ENCODE measurements around the gene CTSE. TPM values are rescaled to one million over a fixed set of nuclear protein-coding genes. Genes with fewer than 3 reads are reported as not detected.
A peak's percentile ranks its signal among the peaks of the same experiment; 100 is the strongest.

Gene CTSE
- total RNA-seq, 2 experiments from 2014 or later: not detected

- POLR2A ChIA-PET: no interaction called here
- no peaks in the 10 kb centered on the region for H3K4me1 Mint-ChIP-seq (ENCODE audit: low read depth)
These were observed 56.0 kb downstream of the CTSE start for GRCh38 chr1:205967554-205968335.

GRCh38 chr1:205965036-205965884, 58.4 kb downstream of the CTSE start:
- Mint-ChIP-seq H3K4me3 (no peak overlapping the region), H3K27me3 (peaks cover 4% of the 10 kb centered on the region), H3K27ac (no peak overlapping the region), H3K4me1 (ENCODE audit: low read depth) (no peaks in the 10 kb centered on the region), H3K36me3 (ENCODE audit: low read depth) (no peaks in the 10 kb centered on the region), H3K9me3 (no peaks in the 10 kb centered on the region)
- H3K27ac ChIP-seq (ENCODE audit: low read depth in 1 of 2, low read length in 2 of 2): no peak overlapping the region
- POLR2A ChIA-PET: no interaction called here
- ATAC-seq (ENCODE audit: poor library complexity): no peak
- H3K4me3 ChIP-seq (ENCODE audit: low read length): no peak overlapping the region
- H3K4me1 ChIP-seq (ENCODE audit: insufficient read depth, low read length): no peaks in the 10 kb centered on the region
- H3K36me3 ChIP-seq (ENCODE audit: insufficient read depth, low read length): no peaks in the 10 kb centered on the region
- CTCF ChIA-PET: no interaction called here
- intact Hi-C loops (cut with DNase I, micrococcal nuclease): no loop called here
- no peak for TF ChIP-seq CTCF (IDR thresholded peaks at IDR 0.05)
- no peaks in the 10 kb centered on the region for H3K9me3 ChIP-seq (ENCODE audit: control insufficient read depth in 1 of 2, insufficient read depth in 1 of 2, low read length in 2 of 2)
- no peaks in the 10 kb centered on the region for H3K27me3 ChIP-seq (ENCODE audit: control insufficient read depth in 1 of 2, insufficient read depth in 2 of 2, low read length in 2 of 2)
- DNase-seq: no peak

More at GRCh38 chr1:205967554-205968335, 56.0 kb downstream of the CTSE start:
- Mint-ChIP-seq H3K27me3 (no peaks in the 10 kb centered on the region), H3K9me3 (no peaks in the 10 kb centered on the region), H3K27ac (no peak overlapping the region), H3K4me3 (no peak overlapping the region), H3K36me3 (ENCODE audit: low read depth) (no peaks in the 10 kb centered on the region)
- ATAC-seq (ENCODE audit: poor library complexity) (no peak), DNase-seq (no peak)
- CTCF ChIA-PET: interaction anchor here (1.9 kb wide), 1 partner anchor 9 kb away, joined by 5 read pairs; no protein-coding TSS in a partner anchor
- Histone ChIP-seq H3K9me3 (ENCODE audit: control insufficient read depth in 1 of 2, insufficient read depth in 1 of 2, low read length in 2 of 2) (no peaks in the 10 kb centered on the region), H3K27ac (ENCODE audit: low read depth in 1 of 2, low read length in 2 of 2) (no peak overlapping the region), H3K4me3 (ENCODE audit: low read length) (no peak overlapping the region), H3K4me1 (ENCODE audit: insufficient read depth, low read length) (no peaks in the 10 kb centered on the region), H3K36me3 (ENCODE audit: insufficient read depth, low read length) (no peaks in the 10 kb centered on the region), H3K27me3 (ENCODE audit: control insufficient read depth in 1 of 2, insufficient read depth in 2 of 2, low read length in 2 of 2) (no peaks in the 10 kb centered on the region)
- intact Hi-C loops (cut with DNase I, micrococcal nuclease): no loop called here
- no peak for TF ChIP-seq CTCF (IDR thresholded peaks at IDR 0.05)

- CTCF ChIA-PET: interaction anchor here (1.6 kb wide), 1 partner anchor 14 kb away, joined by 5 read pairs; no protein-coding TSS in a partner anchor
- Histone ChIP-seq H3K4me3 (ENCODE audit: low read length) (no peak overlapping the region), H3K27ac (ENCODE audit: low read depth in 1 of 2, low read length in 2 of 2) (no peak overlapping the region), H3K27me3 (ENCODE audit: control insufficient read depth in 1 of 2, insufficient read depth in 2 of 2, low read length in 2 of 2) (no peaks in the 10 kb centered on the region), H3K4me1 (ENCODE audit: insufficient read depth, low read length) (no peaks in the 10 kb centered on the region), H3K36me3 (ENCODE audit: insufficient read depth, low read length) (no peaks in the 10 kb centered on the region), H3K9me3 (ENCODE audit: control insufficient read depth in 1 of 2, insufficient read depth in 1 of 2, low read length in 2 of 2) (no peaks in the 10 kb centered on the region)
- H3K9me3 Mint-ChIP-seq: no peaks in the 10 kb centered on the region
- TF ChIP-seq CTCF (IDR thresholded peaks at IDR 0.05): no peak
- DNase-seq: peak in 2 of 14 experiments; percentile 20 to 41
- H3K4me1 Mint-ChIP-seq (ENCODE audit: low read depth): no peaks in the 10 kb centered on the region
- intact Hi-C loops (cut with DNase I, micrococcal nuclease): no loop called here
- POLR2A ChIA-PET: no interaction called here
- no peak overlapping the region for H3K4me3 Mint-ChIP-seq
- H3K27me3 Mint-ChIP-seq: peaks cover 19% of the 10 kb centered on the region
- H3K27ac Mint-ChIP-seq: no peak overlapping the region
- no peaks in the 10 kb centered on the region for H3K36me3 Mint-ChIP-seq (ENCODE audit: low read depth)
- no peak for ATAC-seq (ENCODE audit: poor library complexity)
These were observed 60.1 kb downstream of the CTSE start for GRCh38 chr1:205963352-205964155.
